GM12864 (cell line): ENCODE measurements around the gene STAU1.
A peak's percentile ranks its signal among the peaks of the same experiment; 100 is the strongest.

Experiments used
- DNase-seq: peaks from one replicate; pipeline ENCODE4 v3.0.0-alpha.2; 2011; ENCODE audit warnings: low read depth
- H3K4me3 ChIP-seq: 2 replicates; pipeline ENCODE4 v1.5.1; 2011; ENCODE audit warnings: mild to moderate bottlenecking, low read depth, low read length, control low read depth
- CTCF ChIP-seq: IDR thresholded peaks from 2 replicates; pipeline ENCODE4 v1.5.1; 2011; ENCODE audit warnings: low read depth, mild to moderate bottlenecking, moderate library complexity, low read length, control low read depth, inconsistent platforms; ENCODE audit errors: missing control alignments

Gene STAU1

GRCh38 chr20:49230561-49231133, 42.5 kb upstream of the STAU1 start:
- TF ChIP-seq CTCF = no peak
- DNase-seq = no peak
- no peak overlapping the region for H3K4me3 ChIP-seq

GRCh38 chr20:49230021-49230420, 41.9 kb upstream of the STAU1 start:
- TF ChIP-seq CTCF = no peak
- no peak overlapping the region for H3K4me3 ChIP-seq
- no peak for DNase-seq

DNA sequence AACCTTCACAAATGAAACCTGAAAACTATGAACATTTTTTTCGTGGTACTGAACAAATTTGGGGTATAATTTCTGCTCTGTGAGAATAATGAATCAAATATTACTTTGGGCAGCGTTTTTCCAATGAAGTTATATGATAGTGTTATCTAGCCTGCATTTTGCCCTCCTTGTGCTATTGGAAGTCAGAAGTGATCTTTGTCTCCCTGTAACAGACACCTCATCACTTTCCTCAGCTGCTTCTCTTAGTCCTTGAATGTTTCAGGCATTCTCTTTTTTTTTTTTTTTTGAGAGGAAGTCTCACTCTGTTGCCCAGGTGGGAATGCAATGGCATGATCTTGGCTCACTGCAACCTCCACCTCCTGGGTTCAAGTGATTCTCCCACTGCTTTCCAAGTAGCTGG, 41.2 kb upstream of the STAU1 start:
- H3K4me3 ChIP-seq = no peak overlapping the region
- no peak for TF ChIP-seq CTCF
- DNase-seq = no peak

- DNase-seq = no peak
- no peak overlapping the region for H3K4me3 ChIP-seq
- no peak for TF ChIP-seq CTCF
These were observed 40.5 kb upstream of the STAU1 start for GRCh38 chr20:49228676-49229075.

DNA sequence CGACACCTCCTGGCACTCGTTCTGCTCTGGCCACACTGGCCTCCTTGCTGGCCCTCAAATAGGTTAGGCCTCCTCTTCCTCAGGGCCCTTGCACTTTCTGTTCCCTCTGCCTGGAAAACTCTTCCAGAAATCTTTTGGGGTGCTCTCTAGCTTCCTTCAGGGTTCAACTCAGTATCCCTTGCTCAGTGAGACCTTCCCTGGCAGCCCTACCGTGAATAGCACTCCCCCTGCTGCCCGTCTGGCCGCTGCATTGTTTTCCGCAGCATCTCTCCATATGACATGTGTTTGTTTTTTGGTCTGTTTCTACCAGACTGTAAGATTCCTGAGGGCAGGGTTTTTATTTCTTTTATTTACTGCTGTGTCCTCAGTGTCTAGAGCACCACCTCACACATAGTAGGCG, 37.8 kb upstream of the STAU1 start:
- TF ChIP-seq CTCF = no peak
- no peak for DNase-seq
- no peak overlapping the region for H3K4me3 ChIP-seq

DNA sequence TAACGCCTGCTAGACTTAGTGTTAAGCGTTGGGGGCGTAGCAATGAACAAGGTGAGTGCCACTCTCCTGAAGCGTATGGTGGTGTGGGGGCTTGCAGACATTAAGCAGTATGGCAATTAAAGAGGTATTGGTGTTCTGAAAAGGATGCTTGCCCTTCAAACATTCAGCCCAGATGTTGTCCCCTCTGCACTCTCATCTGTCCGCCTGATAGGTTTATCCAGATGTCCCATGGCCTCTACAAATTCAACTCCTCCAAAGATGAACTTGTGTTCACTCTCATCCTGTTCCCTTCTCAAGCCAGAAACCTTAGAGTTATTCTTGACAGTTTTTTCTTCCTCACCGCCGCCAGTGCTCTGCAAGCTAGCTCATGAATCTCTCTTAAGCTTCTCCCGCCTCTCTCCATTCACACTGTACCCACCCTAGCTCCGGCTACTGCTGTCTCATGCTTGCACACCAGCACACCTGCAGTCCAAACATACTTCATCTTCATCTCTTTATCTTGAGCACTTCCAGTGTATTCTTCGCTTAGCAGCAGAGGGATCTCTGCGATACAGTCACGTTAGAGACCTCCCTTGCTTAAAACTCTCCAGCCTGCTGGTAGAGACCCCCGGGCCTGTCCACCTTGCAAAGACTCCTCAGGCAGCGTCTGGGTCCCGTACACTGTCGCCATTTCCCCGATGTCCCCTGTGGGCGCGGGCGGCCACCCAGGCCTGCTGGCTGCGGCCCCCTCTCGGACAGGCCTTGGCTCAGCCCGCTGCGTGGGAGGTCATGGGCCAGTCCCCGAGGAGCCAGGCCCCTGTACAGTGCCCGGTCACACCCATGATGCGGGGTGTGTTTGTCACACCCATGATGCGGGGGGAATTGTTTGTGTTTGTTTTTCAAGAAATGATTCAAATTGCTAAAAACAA, 32.0 kb upstream of the STAU1 start:
- no peak for TF ChIP-seq CTCF
- no peak for DNase-seq
- H3K4me3 ChIP-seq = peak overlapping the region; percentile 81
